ENCODE results near the gene UBE2E1.
"Not testable (repeated sequence)": the region's sequence is repeated elsewhere in the genome, so short reads cannot be mapped to it uniquely, and the experiment has no call there.

Gene UBE2E1

DNA sequence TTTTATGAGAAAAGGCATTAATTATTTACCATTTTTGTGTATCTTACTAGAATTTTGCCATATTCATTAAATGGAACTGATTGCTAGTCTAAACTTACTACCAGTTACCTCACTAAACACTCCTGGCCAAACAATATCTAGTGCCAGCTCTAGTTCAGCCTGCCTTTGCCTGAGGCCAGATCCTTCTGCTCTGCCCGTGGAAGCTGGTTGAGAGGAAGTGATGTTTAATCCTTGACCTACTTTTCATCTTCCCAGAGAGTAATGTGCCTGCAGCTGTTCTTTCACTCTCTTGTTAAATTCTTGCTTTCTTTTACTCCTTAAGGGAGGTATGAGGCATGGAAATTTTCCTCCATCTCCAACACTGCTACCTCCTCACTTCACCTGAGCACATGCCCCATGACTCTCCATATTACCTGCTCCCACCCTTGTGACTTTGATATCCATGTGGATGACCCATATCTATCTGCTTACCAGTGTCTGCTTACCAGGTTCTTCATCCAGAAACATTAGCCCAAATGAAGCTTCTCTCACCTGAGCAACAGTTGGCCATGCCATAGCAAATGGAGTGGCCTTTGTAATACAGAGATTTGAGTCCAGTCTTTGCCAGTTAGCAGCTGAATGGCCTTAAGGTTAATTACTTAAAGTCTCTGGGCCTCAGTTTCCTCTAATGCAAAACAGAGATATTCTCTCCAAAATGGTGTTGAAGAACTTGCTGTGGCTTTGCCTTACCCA is 53.4 kb downstream of the UBE2E1 start:
- DNase-seq, result peak; percentile 11 to 19

DNA sequence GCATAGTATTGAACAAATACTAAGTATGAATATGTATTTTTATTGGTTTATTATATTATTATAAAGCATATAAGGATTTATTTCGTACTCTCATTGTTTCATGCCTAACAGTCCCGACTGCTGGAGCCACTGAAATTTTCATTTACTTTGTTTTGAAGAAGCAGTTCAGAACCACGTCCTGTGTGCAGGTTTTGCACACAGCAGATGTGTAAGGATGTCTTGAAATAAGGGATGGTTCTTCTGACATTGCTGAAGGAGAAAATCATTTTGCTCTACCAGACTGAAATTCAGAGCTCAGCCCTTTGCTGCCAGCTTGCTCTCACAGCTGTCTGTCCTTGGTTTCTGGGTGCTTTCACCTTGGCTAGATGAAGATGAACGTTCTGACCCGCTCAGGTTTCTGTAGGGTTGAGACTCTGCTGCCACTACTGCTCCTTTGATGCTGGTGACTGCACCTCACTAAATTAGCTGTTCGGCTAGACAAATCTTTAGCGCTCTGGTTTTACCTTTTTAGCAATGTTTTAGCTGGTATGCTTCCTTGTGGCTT is 54.2 kb downstream of the UBE2E1 start:
- DNase-seq, result no peak

DNA sequence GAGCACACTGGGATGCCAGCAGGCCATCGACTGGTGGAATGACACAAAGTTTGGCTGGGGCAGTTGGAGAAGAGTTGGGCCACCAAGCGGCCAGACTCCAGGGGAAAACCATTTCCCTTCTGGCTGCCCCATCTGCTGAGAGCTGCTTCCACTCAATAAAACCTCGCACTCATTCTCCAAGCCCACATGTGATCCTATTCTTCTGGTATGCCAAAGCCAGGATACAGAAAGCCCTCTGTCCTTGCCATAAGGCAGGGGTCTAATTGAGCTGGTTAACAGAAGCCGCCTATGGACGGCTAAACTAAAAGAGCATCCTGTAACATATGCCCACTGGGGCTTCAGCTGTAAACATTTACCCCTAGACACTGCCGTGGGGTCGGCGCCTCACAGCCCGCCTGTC is 55.9 kb downstream of the UBE2E1 start:
- DNase-seq, result no peak

DNA sequence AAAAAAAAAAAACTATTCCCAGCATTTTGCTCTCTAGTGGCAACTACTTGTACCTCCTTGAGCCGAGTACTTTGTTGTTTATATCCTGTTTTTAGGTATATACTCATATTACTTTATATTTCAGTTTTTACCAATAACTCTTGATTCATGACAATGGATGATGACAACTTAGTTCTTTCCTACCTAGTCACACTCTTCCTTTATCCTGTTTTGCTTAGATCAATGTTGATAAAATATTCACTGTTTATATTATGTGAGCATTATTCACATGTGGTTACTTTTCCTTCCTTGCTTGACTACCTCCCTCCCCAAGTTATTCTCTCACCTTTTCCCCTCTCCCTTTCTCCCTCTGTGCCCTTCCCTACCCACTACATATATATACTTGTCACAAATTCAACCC is 57.3 kb downstream of the UBE2E1 start:
- DNase-seq, result no peak

DNA sequence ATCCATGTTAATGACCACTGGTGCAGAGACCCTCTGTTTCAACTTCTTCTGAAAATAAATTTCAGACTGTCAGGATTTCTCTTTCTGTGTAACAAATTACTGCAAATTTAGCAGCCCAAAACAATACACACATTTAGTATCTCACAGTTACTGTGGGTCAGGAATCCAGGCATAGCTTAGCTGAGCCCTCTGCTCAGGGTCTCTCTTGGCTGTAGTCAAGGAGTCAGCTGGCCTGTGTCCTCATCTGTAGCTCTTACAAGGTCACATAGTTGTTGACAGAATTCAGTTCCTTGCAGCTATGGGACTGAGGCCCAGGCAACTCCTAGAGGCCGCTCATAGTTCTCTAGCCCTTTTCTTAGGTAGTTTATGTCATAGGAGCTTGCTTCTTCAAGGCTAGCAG is 59.2 kb downstream of the UBE2E1 start:
- DNase-seq, result no peak

DNA sequence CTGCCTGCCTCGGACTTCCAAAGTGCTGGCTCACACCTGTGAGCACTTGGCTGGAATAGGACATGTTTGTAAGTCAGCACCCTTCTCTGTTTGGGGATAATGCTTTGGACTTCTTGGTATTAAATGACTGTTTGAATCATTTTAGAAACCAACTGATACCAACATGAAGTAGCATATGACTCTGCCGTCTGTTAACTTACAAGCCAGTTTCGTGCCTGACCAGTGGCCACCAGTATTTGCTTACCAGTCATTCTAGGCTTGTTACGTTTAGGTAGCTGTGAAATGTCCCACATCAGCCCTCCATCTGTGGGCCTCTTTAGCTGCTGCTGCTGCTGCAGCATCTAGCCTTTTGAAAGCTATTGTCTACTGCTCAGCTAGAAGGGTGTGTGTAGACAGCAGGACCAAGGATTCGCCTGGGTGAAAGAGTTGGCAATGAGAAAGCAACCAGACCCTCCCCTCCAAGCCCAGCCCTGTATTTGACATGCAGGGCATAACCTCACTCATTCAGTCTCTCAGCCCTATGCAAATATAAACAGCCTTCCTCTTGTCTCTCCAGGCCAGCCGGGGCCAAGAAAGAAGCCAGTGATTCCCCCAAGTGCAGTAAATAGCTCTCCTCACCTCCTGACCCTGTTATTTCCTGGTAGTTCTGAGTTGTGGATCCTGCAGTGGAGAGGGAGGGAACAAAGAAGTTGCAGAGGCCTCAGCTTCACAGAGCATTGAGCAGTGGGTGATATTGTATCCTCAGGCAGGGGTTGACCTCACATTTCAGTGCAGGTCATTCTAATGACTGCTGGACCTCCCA is 60.0 kb downstream of the UBE2E1 start:
- DNase-seq, result no peak

DNA sequence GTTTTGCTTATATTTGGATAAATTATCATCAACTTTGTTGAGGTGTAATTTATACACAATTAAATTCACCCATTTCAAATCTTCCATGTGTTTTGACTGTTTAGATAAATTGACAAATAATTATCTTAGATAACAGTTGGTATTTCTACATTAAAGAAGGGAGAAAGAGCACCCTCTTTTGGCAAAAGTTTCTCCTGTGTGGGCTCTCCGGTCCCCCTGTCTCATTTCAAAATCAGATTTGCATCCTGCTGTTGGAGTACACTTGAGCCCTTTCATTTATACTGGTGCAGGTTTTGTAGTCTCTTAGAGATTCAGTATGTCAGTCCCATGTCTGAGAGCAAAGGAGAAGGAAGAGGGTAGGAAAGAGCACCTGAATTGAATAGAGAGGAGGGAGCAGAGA is 61.6 kb downstream of the UBE2E1 start:
- no peak for DNase-seq

DNA sequence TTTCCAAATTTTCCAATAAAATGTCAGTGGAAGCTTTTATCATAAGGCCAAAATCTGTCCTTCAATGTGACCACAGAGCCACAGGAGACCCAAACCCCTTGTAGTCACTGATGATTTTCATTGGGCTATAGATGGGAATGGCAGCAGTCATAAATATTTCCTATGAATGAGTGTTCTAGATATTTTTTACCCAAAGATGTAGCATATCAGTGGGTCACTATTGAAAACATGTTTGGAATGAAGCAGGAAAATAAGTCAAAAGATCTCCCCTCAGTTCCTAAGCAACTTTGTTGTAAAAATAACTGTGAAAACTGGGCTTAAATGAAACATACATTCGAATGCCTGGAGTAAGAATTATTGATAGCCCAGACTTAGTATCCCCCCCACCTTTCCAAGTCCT is 62.1 kb downstream of the UBE2E1 start:
- no peak for DNase-seq

DNA sequence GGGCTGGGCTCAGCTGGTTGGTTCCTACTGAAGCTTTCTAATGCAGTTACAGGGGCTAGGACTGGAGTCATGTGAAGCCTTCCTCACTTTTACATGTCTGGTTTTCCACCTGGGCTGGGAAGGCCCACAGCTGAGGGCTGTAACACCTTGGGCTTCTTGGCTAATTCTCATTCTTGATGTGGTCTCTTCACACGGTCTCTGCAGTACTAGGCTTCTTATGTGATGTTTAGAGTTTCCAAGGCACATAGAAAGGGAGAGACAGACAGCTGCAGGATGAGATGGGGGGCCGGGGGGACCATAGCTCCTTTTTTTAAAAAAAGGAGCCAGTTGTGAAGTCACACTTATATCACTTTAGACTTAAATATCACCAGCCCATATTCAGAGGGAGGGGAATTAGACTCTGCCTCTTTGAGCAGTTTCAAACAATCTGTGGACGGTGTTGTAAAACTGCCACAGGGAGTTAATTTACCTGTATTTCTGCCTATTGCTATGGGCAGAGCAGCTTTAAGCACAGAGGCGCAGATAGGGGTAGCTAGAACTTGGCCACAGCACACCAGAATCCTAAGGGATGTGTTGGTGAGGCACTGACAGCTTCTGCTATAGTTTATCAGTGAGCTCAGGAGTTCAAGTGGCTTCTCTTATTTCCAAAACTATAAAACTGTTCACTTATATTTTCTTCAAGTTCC is 64.4 kb downstream of the UBE2E1 start:
- DNase-seq, result no peak

DNA sequence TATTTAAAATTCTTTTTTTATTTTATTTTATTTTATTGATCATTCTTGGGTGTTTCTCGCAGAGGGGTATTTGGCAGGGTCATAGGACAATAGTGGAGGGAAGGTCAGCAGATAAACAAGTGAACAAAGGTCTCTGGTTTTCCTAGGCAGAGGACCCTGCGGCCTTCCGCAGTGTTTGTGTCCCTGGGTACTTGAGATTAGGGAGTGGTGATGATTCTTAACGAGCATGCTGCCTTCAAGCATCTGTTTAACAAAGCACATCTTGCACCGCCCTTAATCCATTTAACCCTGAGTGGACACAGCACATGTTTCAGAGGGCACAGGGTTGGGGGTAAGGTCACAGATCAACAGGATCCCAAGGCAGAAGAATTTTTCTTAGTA is 64.9 kb downstream of the UBE2E1 start:
- not testable (repeated sequence) for DNase-seq

DNA sequence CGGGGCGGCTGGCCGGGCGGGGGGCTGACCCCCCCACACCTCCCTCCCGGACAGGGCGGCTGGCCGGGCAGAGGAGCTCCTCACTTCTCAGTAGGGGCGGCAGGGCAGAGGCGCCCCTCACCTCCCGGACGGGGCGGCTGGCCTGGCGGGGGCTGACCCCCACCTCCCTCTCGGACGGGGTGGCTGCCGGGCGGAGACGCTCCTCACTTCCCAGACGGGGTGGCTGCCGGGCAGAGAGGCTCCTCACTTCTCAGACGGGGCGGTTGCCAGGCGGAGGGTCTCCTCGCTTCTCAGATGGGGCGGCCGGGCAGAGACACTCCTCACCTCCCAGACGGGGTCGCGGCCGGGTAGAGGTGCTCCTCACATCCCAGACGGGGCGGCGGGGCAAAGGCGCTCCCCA is 65.6 kb downstream of the UBE2E1 start:
- not testable (repeated sequence) for DNase-seq

DNA sequence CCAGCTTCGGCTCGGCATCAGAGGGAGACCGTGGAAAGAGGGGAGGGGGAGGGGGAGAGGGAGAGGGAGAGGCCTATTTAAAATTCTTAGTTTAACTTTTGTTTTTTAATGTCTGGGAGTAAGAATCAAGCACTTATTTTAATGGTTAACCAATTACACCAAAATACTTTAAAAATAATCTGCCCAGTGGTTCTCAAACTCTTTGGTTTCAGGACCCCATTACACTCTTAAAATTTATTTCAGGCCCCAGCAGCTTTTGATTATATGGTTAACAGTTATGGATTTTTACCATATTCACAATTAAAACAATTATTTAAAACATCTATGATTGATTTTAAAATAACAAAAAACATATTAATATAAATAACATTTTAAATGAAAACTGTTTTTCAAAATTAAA is 66.6 kb downstream of the UBE2E1 start:
- DNase-seq, result no peak

DNA sequence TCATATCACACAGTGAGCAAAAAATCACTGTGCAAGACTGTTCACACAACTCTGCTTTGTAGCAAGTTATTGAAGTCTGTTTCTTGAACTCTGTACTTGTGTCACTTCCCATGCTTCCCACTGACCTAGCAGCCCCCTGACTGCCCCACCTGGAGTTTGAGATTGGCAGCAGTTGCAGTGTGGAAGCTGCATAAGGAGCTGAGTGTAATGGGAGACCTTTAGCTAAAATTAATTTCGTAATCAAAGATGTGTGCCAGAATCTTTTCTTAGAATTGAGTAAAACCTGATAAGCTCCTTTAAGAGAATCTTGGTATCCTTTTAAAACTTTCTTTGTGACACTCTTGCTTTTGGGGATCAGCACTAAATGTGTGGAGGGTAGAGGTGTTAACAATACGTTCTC is 68.2 kb downstream of the UBE2E1 start:
- DNase-seq, result no peak

DNA sequence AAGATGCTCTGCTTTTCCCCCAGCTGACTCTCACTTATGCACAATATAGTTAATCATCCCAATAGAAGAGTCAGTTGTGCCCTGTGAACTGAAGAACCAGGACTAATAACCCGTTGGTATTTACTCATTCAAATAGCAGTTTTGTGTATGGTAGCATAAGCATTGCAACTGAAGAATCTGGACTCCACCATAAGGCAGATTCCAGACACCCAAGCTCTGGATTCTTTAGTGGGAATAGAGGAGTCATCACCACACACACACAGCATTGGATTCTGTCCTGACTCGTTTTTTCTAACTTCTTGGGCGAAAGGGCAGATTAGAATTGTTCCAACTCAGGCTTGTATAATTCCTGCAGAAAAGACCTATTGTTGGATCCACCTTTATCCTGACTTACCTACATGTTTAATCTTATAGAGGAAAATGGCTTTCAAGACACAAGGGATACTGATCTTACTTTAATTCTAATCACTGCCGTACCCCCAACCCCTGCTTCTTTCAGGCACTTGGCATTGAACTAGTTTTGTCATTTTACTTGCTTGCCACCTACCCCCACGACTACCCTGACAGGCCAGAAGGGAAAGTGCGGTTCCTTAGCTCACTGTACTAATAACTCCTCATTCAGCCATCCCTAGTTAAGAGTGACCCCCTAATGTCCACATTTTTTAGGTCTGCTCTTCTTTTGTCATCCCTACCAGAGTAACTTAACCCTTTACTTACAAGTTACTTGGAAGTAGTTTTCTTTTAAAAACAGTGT is 68.8 kb downstream of the UBE2E1 start:
- no peak for DNase-seq

DNA sequence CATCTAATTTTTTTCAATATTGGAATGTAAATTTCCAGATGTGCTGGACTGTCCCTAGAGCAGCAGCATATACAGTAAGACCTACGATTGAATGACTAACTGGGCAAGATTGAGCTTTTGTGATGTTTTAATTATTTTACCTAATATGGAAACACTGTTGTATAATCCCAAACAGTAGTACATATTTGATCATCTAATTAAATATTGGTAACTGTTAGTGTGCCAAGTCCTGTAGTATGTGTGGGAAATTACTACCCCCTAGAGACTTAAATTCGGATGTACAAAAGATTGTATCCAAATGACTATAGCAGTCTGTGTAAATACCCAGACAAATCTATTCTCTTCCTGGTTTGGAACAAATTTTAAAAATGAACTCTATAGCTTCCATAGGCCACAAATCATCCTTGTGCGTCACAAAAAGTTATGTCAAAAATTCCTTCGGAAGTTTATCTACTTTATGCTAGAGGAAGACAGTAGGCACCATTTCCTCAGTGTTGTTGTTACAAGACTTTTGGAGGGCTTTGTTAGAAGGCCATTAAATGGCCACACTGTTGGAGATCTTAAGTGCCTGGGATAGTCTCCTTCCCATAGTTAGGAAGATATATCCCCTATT is 69.5 kb downstream of the UBE2E1 start:
- no peak for DNase-seq

DNA sequence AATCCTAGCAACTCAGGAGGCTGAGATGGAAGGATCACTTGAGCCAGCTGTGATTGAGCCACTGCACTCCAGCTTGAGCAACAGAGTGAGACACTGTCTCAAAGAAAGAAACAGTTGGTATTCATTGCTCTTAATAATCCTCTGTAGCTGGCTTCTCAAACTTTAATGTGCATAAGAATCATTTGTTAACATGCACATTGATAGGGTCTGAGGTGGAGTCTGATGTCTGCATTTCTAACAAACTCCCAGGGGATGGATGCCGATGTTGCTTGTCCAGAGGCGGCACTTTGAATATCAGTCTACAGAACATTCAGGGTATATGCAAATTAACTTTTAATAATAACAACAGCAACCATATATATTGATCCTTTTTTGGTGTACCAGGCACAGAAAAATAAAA is 71.2 kb downstream of the UBE2E1 start:
- no peak for DNase-seq

DNA sequence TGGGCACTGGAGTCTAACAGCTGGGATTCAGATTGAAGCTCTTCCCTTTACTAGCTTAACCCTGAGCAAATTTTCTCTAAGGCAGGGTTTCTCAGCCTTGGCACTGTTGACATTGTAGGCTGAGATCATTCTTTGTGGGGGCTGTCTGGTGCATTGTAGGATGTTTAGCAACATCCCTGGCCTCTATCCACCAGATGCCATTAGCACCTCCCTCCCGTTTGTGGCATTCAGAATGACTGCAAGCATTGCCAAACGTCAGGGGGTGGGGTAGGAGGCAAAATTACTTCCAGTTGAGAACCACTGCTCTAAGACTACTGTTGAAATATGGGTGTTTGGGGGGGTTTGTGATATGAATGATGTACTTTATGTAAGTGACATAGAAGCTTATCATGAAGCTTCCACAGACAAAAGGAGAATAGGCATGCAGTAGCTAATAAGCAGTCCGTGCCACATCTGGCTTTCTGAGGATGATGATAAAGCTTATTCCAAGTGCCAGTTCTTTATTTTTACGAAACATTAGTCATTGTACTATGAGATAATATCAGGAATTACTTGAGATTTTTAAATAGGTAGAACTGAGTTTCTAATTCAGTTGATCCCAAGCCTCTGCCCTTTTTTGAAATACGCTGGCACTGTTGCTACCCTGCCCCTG is 71.7 kb downstream of the UBE2E1 start:
- DNase-seq, result peak; percentile 93 to 95

DNA sequence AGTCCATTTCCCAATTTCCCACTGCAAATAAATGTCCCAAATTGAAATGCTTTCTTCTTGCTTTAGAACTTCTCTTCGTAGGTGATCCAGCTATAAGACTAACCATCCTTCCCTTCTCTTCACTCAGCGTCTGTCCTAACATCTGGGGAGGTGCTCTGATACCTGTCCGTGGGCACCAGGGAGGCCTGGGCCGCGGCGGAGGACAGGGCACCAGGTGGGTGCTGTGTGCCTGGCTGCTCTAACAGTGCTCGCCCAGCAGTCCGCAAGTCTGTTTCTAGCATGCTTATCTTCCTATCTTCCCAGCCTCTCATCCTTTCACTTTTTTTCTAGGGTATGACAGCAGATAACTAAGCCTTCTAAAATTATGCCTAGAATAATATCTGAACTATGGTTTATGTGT is 73.7 kb downstream of the UBE2E1 start:
- no peak for DNase-seq

DNA sequence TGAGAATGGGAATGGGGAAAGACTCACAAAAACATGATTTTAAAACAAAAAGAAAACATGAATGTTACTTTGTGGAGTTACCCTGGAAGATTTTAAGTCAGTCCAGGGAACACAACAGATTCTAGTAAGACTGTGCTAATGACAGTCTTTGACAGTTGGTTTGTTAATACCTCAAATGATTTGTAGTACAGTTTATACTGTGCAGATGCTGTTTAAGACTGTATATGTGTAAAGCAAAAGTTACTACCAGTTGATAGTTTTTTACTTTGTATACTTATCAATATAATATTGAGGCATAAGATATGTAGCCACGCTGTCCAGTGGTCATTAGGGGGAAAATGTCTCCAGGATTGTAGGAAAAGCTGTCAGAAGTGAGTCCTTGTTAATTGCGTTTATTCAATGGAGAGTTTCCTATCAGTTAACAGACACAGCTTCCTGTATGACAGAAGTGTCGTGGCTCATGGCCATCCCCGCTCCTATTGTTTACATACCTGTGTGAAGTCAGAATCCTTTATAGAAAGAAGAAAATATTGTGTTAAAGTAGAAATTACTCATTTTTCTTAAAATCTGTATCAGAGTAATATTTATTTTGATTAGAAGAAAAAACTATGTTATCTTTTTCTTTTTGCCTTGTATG is 75.1 kb downstream of the UBE2E1 start:
- no peak for DNase-seq

DNA sequence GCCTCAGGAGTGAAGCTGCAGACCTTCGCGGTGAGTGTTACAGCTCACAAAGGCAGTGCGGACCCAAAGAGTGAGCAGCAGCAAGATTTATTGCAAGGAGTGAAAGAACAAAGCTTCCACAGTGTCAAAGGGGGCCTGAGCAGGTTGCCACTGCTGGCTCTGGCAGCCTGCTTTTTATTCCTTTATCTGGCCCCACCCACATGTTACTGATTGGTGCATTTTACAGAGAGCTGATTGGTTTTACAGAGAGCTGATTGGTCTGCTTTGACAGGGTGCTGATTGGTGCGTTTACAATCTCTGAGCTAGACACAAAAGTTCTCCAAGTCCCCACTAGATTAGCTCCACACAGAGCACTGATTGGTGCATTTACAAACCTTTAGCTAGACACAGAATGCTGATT is 76.2 kb downstream of the UBE2E1 start:
- DNase-seq, result not testable (repeated sequence)

DNA sequence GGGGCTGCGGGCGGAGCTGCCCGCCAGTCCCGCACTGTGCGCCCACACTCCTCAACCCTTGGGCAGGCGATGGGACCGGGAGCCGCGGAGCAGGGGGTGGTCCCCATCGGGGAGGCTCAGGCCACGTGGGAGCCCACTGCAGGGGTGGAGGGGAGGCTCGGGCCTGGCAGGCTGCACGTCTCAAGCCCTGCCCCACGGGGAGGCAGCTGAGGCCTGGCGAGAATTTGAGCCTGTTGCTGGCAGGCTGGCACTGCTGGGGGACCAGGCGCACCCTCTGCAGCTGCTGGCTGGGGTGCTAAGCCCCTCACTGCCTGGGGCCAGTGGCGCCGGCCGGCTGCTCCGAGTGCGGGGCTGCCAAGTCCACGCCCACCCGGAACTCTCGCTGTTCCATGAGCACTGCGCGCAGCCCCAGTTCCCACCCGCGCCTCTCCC is 76.7 kb downstream of the UBE2E1 start:
- DNase-seq, result no peak

All from inflammatory macrophage (primary cell).